Hypothalamus (tissue), 51 donors: ENCODE results near the gene SRCIN1.
A peak's percentile ranks its signal among the peaks of the same experiment; 100 is the strongest.
"Not testable (repeated sequence)": the region's sequence is repeated elsewhere in the genome, so short reads cannot be mapped to it uniquely, and the experiment has no call there.

Experiments used
- DNase-seq, 51 donors: peaks; one replicate each; lab custom pipeline; 2025; lab: John Stamatoyannopoulos, UW

The SRCIN1 gene

DNA sequence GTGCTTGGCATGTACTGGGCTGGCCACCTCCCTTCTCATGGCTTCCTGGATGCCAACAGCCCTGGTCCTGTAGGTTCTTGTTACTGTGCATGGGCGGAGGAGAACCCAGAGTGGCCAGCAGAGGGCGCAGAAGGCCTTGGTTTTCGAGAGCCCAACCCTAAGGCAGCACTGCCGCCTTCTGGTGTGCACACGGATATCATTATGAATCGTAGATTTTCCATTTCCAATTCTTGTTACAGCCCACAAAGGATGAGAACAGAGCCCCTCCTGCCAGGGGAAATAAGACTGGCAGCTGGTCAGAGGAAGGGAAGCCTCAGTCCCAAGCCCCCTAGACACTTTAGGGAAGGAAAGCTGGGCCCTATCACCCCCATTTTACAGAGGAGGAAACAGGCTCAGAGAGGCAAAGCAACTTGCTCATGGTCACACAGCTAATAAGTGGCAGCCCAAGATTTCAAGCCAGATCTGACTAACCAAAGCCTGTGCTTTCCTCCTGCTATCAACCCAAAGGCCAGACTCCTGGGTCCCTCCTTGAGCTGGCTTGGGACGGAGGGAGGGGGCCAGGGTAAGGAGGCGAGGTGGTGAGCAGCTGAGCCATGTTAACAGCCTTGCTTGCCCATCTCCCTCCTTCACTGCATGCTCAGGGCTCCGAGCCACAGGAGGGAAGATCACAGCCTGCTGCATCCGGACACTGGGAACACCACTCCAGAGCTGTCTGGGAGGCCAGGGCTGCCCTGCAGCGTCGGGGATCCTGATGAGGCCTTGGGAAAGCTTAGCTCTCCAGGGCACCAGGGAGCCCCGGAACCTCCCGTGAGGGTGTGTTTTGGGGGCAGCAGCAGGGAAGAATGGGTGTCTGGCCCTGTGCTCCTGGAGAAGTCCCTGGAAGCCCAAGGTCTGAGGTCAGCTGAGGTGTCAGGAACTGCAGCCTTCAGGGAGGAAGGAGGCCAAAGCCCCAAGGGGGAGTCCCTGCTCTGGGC is 113.4 kb downstream of the SRCIN1 start:
- DNase-seq: peak in 49 of 51 donors; percentile 11 to 92 (median 74)

DNA sequence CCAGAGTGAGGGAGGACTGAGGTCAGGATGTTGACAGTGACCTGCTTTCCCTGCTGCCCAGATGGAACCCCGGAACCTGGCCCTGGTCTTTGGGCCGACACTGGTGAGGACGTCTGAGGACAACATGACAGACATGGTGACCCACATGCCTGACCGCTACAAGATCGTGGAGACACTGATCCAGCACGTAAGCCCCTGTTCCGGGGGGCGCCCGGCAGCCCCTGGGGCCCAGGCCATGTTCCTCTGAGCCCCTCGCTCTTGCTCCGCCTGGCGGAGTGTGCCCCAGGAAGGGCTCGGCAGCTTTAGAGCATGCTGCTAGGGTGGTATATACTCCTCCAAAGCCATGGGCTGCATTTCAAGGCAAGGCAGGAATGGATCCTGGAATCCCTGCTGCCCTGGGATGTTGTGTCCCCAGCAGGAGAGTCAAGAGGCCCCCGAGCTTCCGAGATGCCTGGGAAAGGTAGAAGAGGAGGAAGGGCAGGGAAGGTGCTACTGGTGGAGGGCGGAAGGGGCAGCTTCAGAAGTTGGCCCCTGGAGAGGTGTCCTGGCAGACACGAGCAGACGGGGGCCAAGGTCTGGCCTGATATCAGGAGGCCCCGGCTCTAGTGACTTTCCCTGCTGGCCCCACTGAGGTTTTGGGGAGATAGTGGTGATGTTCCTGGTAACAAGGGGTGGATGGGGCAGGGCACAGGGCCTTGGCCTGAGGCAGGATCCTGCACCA is 114.2 kb downstream of the SRCIN1 start:
- not testable (repeated sequence) for DNase-seq

DNA sequence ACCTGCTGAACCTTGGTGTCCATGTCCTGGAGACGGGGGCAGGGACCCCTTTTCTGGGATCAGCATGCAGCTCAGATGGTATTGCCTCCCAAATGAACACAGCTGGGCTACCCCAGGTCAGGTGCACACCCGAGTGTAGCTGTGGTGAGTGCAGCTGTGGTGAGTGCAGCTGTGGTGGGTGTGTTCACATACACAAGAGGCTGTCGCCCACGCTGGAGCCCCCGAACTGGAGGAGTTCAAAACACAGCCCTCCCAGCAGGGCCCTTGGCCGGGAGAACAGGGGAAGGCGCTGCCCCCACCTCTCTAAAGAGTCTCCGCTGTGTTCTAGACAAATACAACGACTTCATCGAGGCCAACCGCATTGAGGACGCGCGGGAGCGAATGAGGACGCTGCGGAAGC is 116.0 kb downstream of the SRCIN1 start:
- DNase-seq: not testable (repeated sequence)

DNA sequence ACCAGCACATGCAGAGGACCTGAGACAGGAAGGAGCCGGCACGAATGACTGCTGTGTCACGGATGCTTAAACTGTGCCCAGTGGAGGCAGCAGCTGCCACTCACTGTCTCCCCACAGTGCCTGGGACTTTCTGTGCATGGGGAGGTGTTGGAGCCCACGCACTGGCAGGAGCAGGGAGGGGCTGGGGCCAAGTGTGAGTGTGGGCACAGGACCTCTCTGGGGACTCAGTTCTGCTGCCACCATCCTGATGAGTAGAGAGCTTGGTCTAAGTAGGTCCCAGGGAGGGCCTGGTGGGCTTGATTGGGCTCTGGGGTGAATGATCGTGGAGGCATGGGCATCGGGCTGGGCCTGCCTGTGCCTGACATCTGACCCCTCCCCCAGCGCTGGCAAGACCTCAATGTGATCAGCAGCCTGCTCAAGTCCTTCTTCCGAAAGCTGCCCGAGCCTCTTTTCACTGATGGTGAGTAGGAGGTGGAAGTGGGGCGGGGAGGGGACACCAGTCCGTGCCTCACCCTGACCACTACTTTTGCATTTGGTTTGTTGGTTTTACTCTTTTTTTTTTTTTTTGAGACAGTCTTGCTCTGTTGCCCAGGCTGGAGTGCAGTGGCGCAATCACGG is 120.0 kb downstream of the SRCIN1 start:
- DNase-seq: peak in 8 of 51 donors; percentile 15 to 54 (median 30)

DNA sequence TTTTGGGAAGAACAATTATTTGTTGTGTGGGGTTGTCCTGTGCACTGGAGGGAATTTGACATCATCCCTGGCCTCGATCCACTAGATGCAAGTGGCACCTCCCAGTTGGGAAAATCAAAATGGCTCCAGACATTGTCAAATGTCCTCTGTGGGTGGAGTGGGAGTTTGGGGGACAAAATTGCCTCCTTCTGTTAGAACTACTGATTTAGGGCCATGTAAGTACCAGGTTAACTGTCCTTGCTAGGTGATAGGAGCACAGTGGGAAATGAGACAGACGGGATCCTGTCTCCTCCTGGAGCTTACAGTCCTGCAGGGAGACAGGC is 120.6 kb downstream of the SRCIN1 start:
- peak in 1 of 51 donors; percentile 66 for DNase-seq

DNA sequence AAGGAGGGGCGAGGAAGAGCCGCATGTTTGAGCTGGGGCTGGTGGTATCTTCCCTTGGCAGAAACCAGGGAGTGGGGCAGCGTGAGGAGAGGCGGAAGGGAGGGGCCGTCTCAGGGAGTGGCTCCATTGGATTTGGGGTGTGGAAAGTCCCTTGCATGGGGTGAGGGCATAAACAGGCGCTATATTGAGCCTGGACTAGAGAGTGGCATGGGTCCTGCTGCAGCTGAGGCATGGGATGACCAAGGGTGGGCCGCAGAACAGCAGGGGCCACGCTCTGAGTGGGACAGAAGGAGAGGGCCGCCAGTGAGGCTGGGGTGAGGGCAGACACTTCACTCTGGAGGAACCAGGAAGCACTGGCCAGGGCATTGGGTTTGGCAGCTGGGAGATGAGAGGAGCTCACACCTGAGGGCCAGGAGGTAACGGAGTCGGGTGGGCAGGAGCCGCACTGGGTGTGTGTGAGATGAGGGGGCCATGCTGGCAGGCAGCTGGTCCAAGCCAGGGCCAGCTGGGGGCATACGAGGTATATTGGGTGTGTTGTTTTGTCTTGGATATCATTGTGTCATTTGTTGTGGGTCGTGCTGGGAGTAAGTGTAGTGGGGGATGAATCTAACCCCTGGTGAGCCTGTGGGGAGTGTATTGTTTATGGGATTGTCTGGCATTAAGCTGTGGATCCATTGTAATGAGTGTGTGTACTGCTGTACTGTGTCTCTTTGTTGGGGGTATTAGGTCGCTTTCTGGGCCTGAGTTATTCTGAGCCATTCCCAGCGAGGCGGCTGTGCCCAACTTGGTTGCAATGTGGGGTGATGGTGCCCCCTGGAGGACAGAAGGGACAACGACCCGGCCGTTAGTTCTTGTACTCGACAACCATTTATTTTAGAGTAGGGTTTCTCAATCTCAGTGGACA is 121.3 kb downstream of the SRCIN1 start:
- peak in 49 of 51 donors; percentile 20 to 89 (median 67) for DNase-seq

DNA sequence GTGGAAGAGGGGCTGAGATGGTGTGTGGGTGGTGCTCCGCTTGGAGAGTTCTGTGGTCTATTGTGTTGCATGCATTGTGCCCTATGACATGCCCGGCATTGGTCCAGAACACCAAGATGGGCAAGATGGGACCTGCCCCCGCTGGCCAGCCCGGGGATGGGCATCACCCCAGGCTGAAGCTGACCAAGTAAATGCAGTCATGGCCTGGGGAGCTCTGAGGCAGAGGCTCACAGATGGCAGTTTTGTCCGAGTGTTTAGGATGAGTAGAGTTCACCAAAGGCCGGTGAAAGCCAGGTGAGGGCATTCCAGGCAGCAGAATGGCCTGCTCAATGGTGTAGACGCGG is 123.1 kb downstream of the SRCIN1 start:
- not testable (repeated sequence) for DNase-seq

DNA sequence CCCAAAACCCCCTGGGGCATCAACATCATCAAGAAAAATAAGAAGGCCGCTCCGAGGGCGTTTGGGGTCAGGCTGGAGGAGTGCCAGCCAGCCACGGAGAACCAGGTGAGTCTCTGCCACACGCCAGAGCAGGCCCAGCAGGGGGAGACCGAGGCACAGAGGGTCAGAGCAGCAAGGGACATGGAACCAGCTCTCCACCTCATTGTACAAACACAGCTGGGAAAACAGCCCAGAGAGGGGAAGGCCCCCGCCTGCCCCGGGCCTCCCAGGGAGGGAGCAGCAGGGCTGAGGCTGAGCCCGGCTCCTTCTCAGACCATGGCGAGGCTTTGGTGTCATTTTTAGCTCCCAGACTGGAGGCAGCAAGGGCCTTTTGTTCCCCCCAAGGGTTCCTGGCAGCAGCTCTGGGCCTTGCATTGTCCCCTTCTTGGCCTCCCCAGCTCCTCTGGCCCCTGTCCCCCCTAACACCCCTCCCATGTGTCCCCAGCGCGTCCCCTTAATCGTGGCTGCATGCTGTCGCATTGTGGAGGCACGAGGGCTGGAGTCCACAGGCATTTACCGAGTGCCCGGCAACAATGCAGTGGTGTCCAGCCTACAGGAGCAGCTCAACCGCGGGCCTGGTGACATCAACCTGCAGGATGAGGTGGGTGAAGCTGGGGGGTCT is 123.6 kb downstream of the SRCIN1 start:
- DNase-seq: peak in 39 of 51 donors; percentile 15 to 83 (median 64)
